Nephron (organoid): ENCODE data around the gene GABRG3.

Experiments used
- H3K27ac Mint-ChIP-seq, 3 experiments: 2 replicates each; pipeline ENCODE4 v1.8.0; 2020; ENCODE audit warnings: mixed read lengths in 3 of 3, mild to moderate bottlenecking in 2 of 3, moderate library complexity in 1 of 3
- H3K27me3 Mint-ChIP-seq: 2 replicates; pipeline ENCODE4 v1.8.0; 2021; ENCODE audit warnings: low read depth, mild to moderate bottlenecking, moderate library complexity, mixed read lengths
- H3K36me3 Mint-ChIP-seq: 2 replicates; pipeline ENCODE4 v1.8.0; 2020; ENCODE audit warnings: low read depth, mixed read lengths
- H3K4me1 Mint-ChIP-seq: 2 replicates; pipeline ENCODE4 v1.8.0; 2020; ENCODE audit warnings: mixed read lengths
- H3K4me3 Mint-ChIP-seq, 3 experiments: 2 replicates each; pipeline ENCODE4 v1.8.0; 2020; ENCODE audit warnings: mild to moderate bottlenecking in 3 of 3, mixed read lengths in 3 of 3, moderate library complexity in 2 of 3
- H3K9me3 Mint-ChIP-seq: 2 replicates; pipeline ENCODE4 v1.8.0; 2020; ENCODE audit warnings: mixed read lengths
- TF ChIP-seq, protein P1 (sequence below), 3 experiments: fragments of 200-600 bp; sonication (generic); IDR thresholded peaks; one replicate each; pipeline ENCODE4 v1.5.0; 2021; ENCODE audit warnings: antibody characterized with exemption in 3 of 3; ENCODE audit not compliant: unreplicated experiment in 3 of 3

Gene GABRG3

DNA sequence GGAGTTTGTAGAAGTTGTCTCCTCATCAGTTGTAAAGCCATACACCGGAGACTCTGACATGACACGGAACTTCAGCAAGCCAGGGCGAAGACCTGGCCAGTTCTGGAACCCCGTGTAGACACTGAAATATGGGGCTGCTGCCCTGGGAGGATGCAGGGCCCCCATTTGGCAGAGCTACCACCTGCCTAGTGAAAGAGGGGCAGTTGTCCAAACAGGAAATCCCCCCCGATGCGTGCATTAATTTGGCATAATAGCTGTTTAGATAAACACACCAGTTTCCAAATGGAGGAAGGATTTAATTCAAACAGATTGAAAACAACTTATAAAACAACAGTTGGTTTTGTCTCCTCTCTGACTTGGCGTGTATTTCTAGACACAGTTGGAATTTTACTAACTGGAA is 357.2 kb downstream of the GABRG3 start:
- H3K4me1 Mint-ChIP-seq = peaks cover 27% of the 10 kb centered on the region
- TF ChIP-seq, protein P1, sequence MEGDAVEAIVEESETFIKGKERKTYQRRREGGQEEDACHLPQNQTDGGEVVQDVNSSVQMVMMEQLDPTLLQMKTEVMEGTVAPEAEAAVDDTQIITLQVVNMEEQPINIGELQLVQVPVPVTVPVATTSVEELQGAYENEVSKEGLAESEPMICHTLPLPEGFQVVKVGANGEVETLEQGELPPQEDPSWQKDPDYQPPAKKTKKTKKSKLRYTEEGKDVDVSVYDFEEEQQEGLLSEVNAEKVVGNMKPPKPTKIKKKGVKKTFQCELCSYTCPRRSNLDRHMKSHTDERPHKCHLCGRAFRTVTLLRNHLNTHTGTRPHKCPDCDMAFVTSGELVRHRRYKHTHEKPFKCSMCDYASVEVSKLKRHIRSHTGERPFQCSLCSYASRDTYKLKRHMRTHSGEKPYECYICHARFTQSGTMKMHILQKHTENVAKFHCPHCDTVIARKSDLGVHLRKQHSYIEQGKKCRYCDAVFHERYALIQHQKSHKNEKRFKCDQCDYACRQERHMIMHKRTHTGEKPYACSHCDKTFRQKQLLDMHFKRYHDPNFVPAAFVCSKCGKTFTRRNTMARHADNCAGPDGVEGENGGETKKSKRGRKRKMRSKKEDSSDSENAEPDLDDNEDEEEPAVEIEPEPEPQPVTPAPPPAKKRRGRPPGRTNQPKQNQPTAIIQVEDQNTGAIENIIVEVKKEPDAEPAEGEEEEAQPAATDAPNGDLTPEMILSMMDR (IDR thresholded peaks at IDR 0.05; ENCODE audit: unreplicated experiment in 3 of 3) = no peak
- H3K36me3 Mint-ChIP-seq = no peaks in the 10 kb centered on the region
- H3K27me3 Mint-ChIP-seq = peaks cover 12% of the 10 kb centered on the region
- H3K9me3 Mint-ChIP-seq = no peaks in the 10 kb centered on the region
- H3K4me3 Mint-ChIP-seq = no peak overlapping the region
- H3K27ac Mint-ChIP-seq = peak overlapping the region in 2 of 3 experiments; percentile 3 to 8

DNA sequence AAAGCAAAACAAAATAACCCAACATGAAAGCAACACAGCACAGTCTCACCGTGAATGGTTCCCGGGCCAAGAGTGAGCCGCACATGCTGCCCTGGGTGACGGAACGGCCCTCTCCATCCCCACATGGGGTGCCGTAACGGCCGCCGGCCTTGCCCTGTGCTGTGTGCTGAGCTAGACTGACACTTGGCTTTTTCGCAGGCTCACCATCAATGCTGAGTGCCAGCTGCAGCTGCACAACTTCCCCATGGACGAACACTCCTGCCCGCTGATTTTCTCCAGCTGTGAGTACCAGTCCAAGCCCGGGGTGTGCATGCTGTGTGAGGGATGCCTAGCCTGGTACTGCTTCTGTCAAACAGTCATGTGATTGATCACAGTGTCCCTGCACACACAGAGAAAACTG is 357.6 kb downstream of the GABRG3 start:
- TF ChIP-seq, protein P1 (IDR thresholded peaks at IDR 0.05; ENCODE audit: unreplicated experiment in 3 of 3) = no peak
- no peaks in the 10 kb centered on the region for H3K9me3 Mint-ChIP-seq
- H3K27ac Mint-ChIP-seq = peak overlapping the region in 1 of 3 experiments; percentile 3
- H3K36me3 Mint-ChIP-seq = no peaks in the 10 kb centered on the region
- H3K4me1 Mint-ChIP-seq = peaks cover 27% of the 10 kb centered on the region
- no peak overlapping the region for H3K4me3 Mint-ChIP-seq
- peaks cover 11% of the 10 kb centered on the region for H3K27me3 Mint-ChIP-seq

DNA sequence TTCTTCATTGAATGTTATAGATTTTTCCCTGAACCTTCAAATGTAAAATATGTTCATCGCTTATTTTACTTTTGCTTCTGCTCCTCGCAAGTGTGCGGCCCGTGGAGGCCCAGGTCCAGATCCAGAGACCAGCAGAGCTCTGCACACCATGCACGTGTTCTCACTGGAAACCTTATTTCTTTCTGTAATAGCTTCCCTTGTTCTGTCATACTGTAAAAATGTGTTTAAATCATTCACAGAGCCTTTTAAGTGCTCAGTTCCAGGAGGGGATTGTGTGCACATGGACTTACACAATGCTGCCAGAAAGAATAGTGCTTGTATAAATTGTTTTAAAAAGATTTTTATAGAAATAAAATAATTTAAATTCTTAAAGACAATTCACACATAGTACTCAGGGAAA is 359.3 kb downstream of the GABRG3 start:
- no peaks in the 10 kb centered on the region for H3K36me3 Mint-ChIP-seq
- peaks cover 8% of the 10 kb centered on the region for H3K27me3 Mint-ChIP-seq
- H3K4me1 Mint-ChIP-seq = peaks cover 22% of the 10 kb centered on the region
- H3K9me3 Mint-ChIP-seq = no peaks in the 10 kb centered on the region
- H3K27ac Mint-ChIP-seq = peak overlapping the region in 2 of 3 experiments; percentile 27 to 67
- no peak overlapping the region for H3K4me3 Mint-ChIP-seq
- TF ChIP-seq, protein P1 (IDR thresholded peaks at IDR 0.05; ENCODE audit: unreplicated experiment in 3 of 3) = no peak

DNA sequence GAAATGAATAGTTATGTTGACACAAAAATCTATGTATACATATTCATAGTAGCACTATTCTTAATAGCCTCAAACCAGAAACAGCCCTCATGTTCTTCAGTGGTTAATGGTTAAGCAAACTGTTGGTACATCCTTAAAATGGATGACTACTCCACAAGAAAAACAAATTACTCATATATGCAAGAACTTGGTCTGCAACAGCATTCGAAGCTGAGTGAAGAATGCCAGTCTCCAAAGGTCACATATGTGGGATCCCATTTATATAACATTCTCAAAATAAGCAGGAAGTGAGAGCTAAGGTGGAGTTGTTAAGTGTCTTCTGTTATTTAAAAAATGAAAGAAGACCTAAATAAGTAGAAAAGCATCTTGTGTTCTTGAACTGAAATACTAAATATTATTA is 365.7 kb downstream of the GABRG3 start:
- no peaks in the 10 kb centered on the region for H3K36me3 Mint-ChIP-seq
- H3K27me3 Mint-ChIP-seq = peaks cover 4% of the 10 kb centered on the region
- no peak overlapping the region for H3K4me3 Mint-ChIP-seq
- TF ChIP-seq, protein P1 (IDR thresholded peaks at IDR 0.05; ENCODE audit: unreplicated experiment in 3 of 3) = no peak
- H3K27ac Mint-ChIP-seq = no peak overlapping the region
- peaks cover 7% of the 10 kb centered on the region for H3K9me3 Mint-ChIP-seq
- H3K4me1 Mint-ChIP-seq = no peaks in the 10 kb centered on the region

DNA sequence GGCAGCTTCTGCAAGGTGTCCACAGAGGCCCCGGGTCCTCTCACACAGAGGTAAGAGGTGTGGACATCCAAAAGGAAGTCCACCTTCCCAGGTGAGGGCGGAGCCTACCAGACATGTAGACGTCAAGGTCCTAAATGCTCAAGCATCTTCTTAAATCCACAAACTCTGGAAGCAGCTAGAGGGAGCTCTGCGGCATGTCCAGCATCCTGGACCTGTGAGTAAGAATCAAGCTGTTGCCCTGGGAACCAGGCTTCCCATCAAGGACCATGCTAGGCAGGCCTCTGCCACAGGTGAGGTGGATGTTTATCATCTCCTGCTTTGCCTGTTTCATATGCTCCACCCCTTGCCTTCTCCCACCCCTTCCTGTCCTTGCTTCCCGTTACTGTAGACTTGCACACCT is 368.2 kb downstream of the GABRG3 start:
- H3K9me3 Mint-ChIP-seq = peaks cover 7% of the 10 kb centered on the region
- no peaks in the 10 kb centered on the region for H3K4me1 Mint-ChIP-seq
- TF ChIP-seq, protein P1 (IDR thresholded peaks at IDR 0.05; ENCODE audit: unreplicated experiment in 3 of 3) = no peak
- no peaks in the 10 kb centered on the region for H3K36me3 Mint-ChIP-seq
- H3K27ac Mint-ChIP-seq = no peak overlapping the region
- H3K4me3 Mint-ChIP-seq = no peak overlapping the region
- peaks cover 4% of the 10 kb centered on the region for H3K27me3 Mint-ChIP-seq

DNA sequence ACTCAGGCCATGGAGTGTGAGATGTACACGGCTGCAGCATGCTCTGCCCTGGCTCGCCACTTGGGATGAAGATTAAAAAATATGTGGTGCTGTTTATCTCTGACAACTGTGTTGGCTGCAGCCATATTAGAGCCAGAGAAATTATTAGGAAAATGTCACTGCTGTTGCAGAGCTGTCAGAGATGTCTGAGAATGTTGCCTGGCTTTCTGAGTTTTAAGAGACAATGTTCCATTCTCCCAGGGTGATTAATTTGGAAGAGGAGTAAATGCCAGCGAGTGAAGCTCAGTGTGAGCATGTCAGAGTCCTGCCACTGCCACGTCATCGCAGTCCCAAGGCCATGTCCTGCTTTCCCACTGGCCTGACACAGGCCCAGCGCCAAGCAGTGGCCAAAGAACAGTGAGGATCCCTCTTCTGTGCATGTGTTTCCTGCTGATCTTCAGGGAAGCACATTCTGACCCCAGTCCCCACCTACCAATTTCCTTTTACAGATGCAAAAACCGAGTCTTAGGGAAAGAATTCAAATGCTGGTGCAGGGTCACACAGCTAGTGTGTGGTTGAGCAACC is 370.9 kb downstream of the GABRG3 start:
- H3K4me1 Mint-ChIP-seq = no peaks in the 10 kb centered on the region
- H3K27me3 Mint-ChIP-seq = peaks cover 4% of the 10 kb centered on the region
- TF ChIP-seq, protein P1 (IDR thresholded peaks at IDR 0.05; ENCODE audit: unreplicated experiment in 3 of 3) = no peak
- peaks cover 4% of the 10 kb centered on the region for H3K9me3 Mint-ChIP-seq
- no peak overlapping the region for H3K27ac Mint-ChIP-seq
- H3K36me3 Mint-ChIP-seq = no peaks in the 10 kb centered on the region
- H3K4me3 Mint-ChIP-seq = no peak overlapping the region
